ENCODE results near the gene UNC93A. TPM values are rescaled to one million over a fixed set of nuclear protein-coding genes. Genes with fewer than 3 reads are reported as not detected.
"Not testable (repeated sequence)": the region's sequence is repeated elsewhere in the genome, so short reads cannot be mapped to it uniquely, and the experiment has no call there.

Gene UNC93A
- total RNA-seq, 1 donor from 2014 or later = not detected

DNA sequence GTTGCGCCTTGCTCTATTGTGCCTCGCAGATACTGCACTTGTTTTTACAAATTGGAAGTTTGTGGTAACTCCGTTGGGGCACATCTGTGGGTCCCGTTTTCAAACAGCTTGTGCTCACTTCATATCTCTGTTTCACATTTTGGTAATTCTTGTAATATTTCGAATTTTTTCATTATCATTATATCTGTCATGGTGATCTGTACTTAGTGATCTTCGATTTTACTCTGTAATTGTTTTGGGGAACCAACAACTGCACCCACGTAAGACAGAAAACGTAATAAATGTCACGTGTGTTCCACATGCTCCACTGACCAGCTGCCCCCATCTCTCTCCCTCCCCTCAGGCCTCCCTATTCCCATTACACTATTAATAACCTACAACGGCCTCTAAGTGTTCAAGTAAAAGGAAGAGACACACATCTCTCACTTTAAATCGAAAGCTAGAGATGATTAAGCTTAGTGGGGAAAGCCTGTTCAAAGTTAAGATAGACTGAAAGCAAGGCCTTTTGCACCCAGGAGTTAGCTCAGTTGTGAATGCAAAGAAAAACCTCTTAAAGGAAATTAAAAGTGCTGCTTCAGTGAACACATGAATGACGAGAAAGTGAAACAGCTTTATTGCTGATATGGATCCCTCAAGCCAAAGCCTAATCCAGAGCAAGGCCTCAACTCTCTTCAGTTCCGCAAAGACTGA, 60.7 kb downstream of the UNC93A start:
- H3K4me1 Mint-ChIP-seq (ENCODE audit: unreplicated experiment) = peaks cover 9% of the 10 kb centered on the region
- DNase-seq (ENCODE audit: extremely low spot score, unreplicated experiment) = peak; percentile 0
- no peaks in the 10 kb centered on the region for H3K36me3 Mint-ChIP-seq (ENCODE audit: unreplicated experiment)
- peak overlapping the region; percentile 69 for H3K4me3 Mint-ChIP-seq (ENCODE audit: unreplicated experiment)
- peaks cover 33% of the 10 kb centered on the region for H3K27me3 Mint-ChIP-seq (ENCODE audit: unreplicated experiment)
- TF ChIP-seq, protein P1, sequence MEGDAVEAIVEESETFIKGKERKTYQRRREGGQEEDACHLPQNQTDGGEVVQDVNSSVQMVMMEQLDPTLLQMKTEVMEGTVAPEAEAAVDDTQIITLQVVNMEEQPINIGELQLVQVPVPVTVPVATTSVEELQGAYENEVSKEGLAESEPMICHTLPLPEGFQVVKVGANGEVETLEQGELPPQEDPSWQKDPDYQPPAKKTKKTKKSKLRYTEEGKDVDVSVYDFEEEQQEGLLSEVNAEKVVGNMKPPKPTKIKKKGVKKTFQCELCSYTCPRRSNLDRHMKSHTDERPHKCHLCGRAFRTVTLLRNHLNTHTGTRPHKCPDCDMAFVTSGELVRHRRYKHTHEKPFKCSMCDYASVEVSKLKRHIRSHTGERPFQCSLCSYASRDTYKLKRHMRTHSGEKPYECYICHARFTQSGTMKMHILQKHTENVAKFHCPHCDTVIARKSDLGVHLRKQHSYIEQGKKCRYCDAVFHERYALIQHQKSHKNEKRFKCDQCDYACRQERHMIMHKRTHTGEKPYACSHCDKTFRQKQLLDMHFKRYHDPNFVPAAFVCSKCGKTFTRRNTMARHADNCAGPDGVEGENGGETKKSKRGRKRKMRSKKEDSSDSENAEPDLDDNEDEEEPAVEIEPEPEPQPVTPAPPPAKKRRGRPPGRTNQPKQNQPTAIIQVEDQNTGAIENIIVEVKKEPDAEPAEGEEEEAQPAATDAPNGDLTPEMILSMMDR (IDR thresholded peaks at IDR 0.05) = no peak
- H3K27ac Mint-ChIP-seq (ENCODE audit: unreplicated experiment) = no peak overlapping the region
- H3K9me3 Mint-ChIP-seq (ENCODE audit: unreplicated experiment) = peaks cover 8% of the 10 kb centered on the region

DNA sequence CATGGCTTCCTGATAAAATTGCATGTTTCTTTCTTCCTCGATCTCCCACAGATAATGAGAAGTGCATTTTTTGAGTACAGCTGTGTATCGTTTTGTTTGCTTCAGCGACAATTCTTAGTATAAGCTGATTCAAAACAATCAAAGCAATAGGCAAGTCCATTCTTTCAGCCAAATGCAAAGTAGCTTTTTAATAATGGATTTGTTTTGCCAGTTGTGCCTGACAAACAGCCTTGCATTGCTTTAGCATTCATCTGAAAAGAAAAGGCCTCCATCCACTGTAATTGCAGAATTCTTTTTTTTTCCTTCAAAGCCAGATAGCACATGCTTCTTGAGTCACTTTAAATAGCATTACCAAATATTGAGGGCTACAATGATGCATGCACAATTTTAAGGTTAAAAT, 65.8 kb downstream of the UNC93A start:
- DNase-seq (ENCODE audit: extremely low spot score, unreplicated experiment) = peak; percentile 7
- peaks cover 8% of the 10 kb centered on the region for H3K9me3 Mint-ChIP-seq (ENCODE audit: unreplicated experiment)
- TF ChIP-seq, protein P1 (IDR thresholded peaks at IDR 0.05) = no peak
- peaks cover 9% of the 10 kb centered on the region for H3K27me3 Mint-ChIP-seq (ENCODE audit: unreplicated experiment)
- H3K36me3 Mint-ChIP-seq (ENCODE audit: unreplicated experiment) = no peaks in the 10 kb centered on the region
- no peak overlapping the region for H3K4me3 Mint-ChIP-seq (ENCODE audit: unreplicated experiment)
- H3K27ac Mint-ChIP-seq (ENCODE audit: unreplicated experiment) = no peak overlapping the region
- peaks cover under 1% of the 10 kb centered on the region for H3K4me1 Mint-ChIP-seq (ENCODE audit: unreplicated experiment)

DNA sequence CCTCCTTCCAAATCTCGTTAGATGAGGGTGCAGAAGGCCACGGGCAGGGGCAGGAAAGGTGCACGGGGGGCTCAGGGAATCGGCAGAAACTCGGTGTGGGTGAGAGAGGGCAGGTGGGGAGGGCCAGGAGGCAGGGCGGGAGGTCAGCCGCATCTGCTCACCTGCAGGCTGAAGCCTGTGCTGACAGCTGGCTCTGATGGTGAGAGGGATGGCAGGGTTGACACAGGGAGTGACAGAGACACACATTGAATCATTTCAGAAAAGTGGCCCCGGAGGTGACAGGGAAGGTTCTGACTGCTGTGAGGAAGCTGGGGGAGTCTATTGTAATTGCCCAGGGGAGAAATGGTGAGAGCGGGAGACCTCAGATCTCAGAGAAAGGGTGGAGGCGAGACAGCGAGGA, 67.3 kb downstream of the UNC93A start:
- H3K27ac Mint-ChIP-seq (ENCODE audit: unreplicated experiment); H3K27me3 Mint-ChIP-seq (ENCODE audit: unreplicated experiment); H3K9me3 Mint-ChIP-seq (ENCODE audit: unreplicated experiment): not testable (repeated sequence)

GRCh38 chr6:167361170-167361569, 70.1 kb downstream of the UNC93A start:
- H3K4me1 Mint-ChIP-seq (ENCODE audit: unreplicated experiment); H3K36me3 Mint-ChIP-seq (ENCODE audit: unreplicated experiment); H3K27ac Mint-ChIP-seq (ENCODE audit: unreplicated experiment); H3K4me3 Mint-ChIP-seq (ENCODE audit: unreplicated experiment); H3K9me3 Mint-ChIP-seq (ENCODE audit: unreplicated experiment); H3K27me3 Mint-ChIP-seq (ENCODE audit: unreplicated experiment): not testable (repeated sequence)
- peak; percentile 19 for DNase-seq (ENCODE audit: extremely low spot score, unreplicated experiment)

More for the DNA sequence above, 67.3 kb downstream of the UNC93A start:
- not testable (repeated sequence) for H3K36me3 Mint-ChIP-seq (ENCODE audit: unreplicated experiment); H3K4me3 Mint-ChIP-seq (ENCODE audit: unreplicated experiment); DNase-seq (ENCODE audit: extremely low spot score, unreplicated experiment); H3K4me1 Mint-ChIP-seq (ENCODE audit: unreplicated experiment)

Other genes with a start within 250 kb of the UNC93A start
- not detected in 2 replicates for gene CCR6, start 168.2 kb upstream of the UNC93A start, total RNA-seq
- not detected in 2 replicates for gene GPR31, start 133.3 kb upstream of the UNC93A start, total RNA-seq
- gene TTLL2, start 33.8 kb downstream of the UNC93A start, total RNA-seq = not detected in 2 replicates

All from osteocyte (in vitro differentiated cells).